ENCODE measurements around the gene PHETA1.

PHETA1 gene

DNA sequence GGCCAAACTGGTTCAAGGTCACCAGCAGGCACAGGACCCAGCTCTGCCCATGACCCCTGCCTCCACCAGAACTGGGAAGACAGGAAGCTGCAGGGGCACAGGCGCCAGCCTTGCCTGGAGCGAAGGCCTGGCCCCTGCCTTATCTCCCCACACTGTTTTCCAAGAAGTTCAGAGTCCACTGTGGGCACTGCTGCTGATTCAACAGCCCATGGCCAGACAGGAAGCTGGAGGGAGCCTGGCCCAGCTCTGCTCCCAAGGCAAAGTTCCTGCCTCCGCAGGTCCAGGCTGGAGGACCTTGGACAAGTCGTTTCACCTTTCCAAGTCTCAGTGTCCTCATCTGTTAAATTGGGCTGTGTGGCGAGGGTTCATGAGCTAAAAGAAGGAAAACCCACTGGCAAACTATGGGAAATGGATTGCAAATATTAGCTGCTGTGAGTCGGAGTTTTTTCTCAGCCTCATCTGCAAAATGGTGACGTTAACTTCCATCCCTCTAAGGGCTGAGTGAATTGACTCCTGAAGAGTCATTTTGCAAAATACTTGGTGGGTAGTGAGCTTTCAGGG is 1.2 kb downstream of the PHETA1 start:
- no peaks in the 10 kb centered on the region for H3K79me2 ChIP-seq (ENCODE audit: low read length)
- peak overlapping the region; percentile 97 for H3K4me2 ChIP-seq (ENCODE audit: low read length)
- peaks cover 14% of the 10 kb centered on the region; the same call in 1 of the 2 replicates for H3K27me3 ChIP-seq (ENCODE audit: low read depth, low read length)
- H2AFZ ChIP-seq (ENCODE audit: low read depth, low read length), result no peak overlapping the region
- H3K9ac ChIP-seq (ENCODE audit: low read length), result no peak overlapping the region
- H3K4me3 ChIP-seq (ENCODE audit: low read length), result peak overlapping the region; percentile 90
- no peak overlapping the region for H3K27ac ChIP-seq (ENCODE audit: low read length)
- H3K4me1 ChIP-seq (ENCODE audit: low read length), result peaks cover 9% of the 10 kb centered on the region
- no peak for TF ChIP-seq EZH2phosphoT487 (IDR thresholded peaks at IDR 0.05; ENCODE audit: low read depth)
- TF ChIP-seq, protein P1, sequence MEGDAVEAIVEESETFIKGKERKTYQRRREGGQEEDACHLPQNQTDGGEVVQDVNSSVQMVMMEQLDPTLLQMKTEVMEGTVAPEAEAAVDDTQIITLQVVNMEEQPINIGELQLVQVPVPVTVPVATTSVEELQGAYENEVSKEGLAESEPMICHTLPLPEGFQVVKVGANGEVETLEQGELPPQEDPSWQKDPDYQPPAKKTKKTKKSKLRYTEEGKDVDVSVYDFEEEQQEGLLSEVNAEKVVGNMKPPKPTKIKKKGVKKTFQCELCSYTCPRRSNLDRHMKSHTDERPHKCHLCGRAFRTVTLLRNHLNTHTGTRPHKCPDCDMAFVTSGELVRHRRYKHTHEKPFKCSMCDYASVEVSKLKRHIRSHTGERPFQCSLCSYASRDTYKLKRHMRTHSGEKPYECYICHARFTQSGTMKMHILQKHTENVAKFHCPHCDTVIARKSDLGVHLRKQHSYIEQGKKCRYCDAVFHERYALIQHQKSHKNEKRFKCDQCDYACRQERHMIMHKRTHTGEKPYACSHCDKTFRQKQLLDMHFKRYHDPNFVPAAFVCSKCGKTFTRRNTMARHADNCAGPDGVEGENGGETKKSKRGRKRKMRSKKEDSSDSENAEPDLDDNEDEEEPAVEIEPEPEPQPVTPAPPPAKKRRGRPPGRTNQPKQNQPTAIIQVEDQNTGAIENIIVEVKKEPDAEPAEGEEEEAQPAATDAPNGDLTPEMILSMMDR (IDR thresholded peaks at IDR 0.05; ENCODE audit: low read depth, low read length), result no peak
- no peaks in the 10 kb centered on the region for H3K36me3 ChIP-seq (replicated peaks; ENCODE audit: low read depth, low read length)
- no peaks in the 10 kb centered on the region for H3K9me3 ChIP-seq (ENCODE audit: insufficient read depth, low read length)
- H4K20me1 ChIP-seq (ENCODE audit: insufficient read depth, low read length), result no peaks in the 10 kb centered on the region

DNA sequence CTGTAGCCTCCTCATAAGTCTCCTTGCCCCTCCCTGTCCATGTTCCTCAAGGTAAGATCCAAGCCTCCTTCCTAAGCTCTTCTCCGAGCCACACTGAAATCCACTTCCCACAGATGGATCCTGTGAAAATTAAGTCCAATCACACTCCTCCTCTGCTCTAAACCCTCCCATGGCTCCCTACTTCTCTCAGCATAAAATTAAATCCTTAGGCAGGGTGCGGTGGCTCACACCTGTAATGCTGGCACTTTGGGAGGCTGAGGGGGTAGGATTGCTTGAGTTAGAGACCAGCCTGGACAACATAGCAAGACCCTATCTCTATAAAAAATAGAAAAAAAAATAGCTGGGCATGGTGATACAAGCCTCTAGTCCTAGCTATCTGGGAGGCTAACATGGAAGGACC is 2.3 kb downstream of the PHETA1 start:
- no peaks in the 10 kb centered on the region for H3K36me3 ChIP-seq (replicated peaks; ENCODE audit: low read depth, low read length)
- H4K20me1 ChIP-seq (ENCODE audit: insufficient read depth, low read length), result no peaks in the 10 kb centered on the region
- no peaks in the 10 kb centered on the region for H3K9me3 ChIP-seq (ENCODE audit: insufficient read depth, low read length)
- TF ChIP-seq, protein P1 (IDR thresholded peaks at IDR 0.05; ENCODE audit: low read depth, low read length), result no peak
- no peak for TF ChIP-seq EZH2phosphoT487 (IDR thresholded peaks at IDR 0.05; ENCODE audit: low read depth)
- no peaks in the 10 kb centered on the region for H3K79me2 ChIP-seq (ENCODE audit: low read length)
- H3K4me3 ChIP-seq (ENCODE audit: low read length), result no peak overlapping the region
- no peak overlapping the region for H2AFZ ChIP-seq (ENCODE audit: low read depth, low read length)
- no peak overlapping the region for H3K9ac ChIP-seq (ENCODE audit: low read length)
- H3K27ac ChIP-seq (ENCODE audit: low read length), result no peak overlapping the region
- H3K4me2 ChIP-seq (ENCODE audit: low read length), result no peak overlapping the region
- peaks cover 9% of the 10 kb centered on the region for H3K4me1 ChIP-seq (ENCODE audit: low read length)
- H3K27me3 ChIP-seq (ENCODE audit: low read depth, low read length), result peaks cover 14% of the 10 kb centered on the region; the same call in 1 of the 2 replicates

DNA sequence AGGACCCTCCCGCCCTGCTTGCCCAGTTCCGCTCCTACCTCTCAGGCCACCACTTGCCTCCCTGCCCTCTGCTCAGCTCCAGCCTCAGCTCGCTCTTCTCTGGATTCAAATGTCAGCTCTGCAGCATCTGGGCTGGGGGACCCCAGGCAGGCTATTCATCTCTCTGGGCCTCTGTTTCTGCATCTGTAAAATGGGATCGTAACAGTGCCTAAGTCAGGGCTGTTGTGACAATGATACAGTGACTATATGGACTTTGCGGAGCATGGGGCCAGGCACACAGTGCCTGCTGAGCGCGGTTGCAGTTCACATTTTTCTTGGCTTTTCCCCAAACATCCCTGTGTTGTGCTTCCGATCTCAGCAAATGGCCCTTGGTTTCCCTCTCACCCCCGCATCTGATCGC is 2.8 kb downstream of the PHETA1 start:
- no peak overlapping the region for H3K4me3 ChIP-seq (ENCODE audit: low read length)
- no peak overlapping the region for H2AFZ ChIP-seq (ENCODE audit: low read depth, low read length)
- H3K9me3 ChIP-seq (ENCODE audit: insufficient read depth, low read length), result no peaks in the 10 kb centered on the region
- peaks cover 9% of the 10 kb centered on the region for H3K4me1 ChIP-seq (ENCODE audit: low read length)
- no peak overlapping the region for H3K9ac ChIP-seq (ENCODE audit: low read length)
- H4K20me1 ChIP-seq (ENCODE audit: insufficient read depth, low read length), result no peaks in the 10 kb centered on the region
- H3K79me2 ChIP-seq (ENCODE audit: low read length), result no peaks in the 10 kb centered on the region
- peaks cover 14% of the 10 kb centered on the region; the same call in 1 of the 2 replicates for H3K27me3 ChIP-seq (ENCODE audit: low read depth, low read length)
- H3K36me3 ChIP-seq (replicated peaks; ENCODE audit: low read depth, low read length), result no peaks in the 10 kb centered on the region
- H3K27ac ChIP-seq (ENCODE audit: low read length), result no peak overlapping the region
- H3K4me2 ChIP-seq (ENCODE audit: low read length), result no peak overlapping the region
- TF ChIP-seq, protein P1 (IDR thresholded peaks at IDR 0.05; ENCODE audit: low read depth, low read length), result no peak
- TF ChIP-seq EZH2phosphoT487 (IDR thresholded peaks at IDR 0.05; ENCODE audit: low read depth), result no peak

DNA sequence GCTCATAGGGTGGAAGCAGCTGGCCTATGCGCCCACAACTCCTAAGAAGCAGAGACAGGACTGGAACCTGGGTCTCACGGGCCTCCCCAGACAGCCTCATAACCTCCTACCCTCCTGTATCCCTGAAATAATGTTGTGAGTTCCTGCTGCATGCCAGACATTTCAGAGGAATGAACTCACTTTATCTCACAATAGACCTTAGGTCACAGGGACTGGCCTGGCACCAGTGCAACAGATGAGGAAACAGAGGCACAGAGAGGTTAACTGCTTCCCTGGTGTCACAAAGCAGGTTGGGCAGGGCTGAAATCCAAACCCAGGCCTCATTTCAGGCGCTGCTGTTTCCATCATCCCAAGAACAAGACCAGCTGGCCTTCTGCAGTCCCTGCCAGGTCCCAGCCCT is 5.3 kb downstream of the PHETA1 start:
- no peak overlapping the region for H2AFZ ChIP-seq (ENCODE audit: low read depth, low read length)
- peaks cover 24% of the 10 kb centered on the region for H3K27me3 ChIP-seq (ENCODE audit: low read depth, low read length)
- H3K4me1 ChIP-seq (ENCODE audit: low read length), result 0 out of 2 replicates have a peak, but pooled peaks cover 3% of the 10 kb centered on the region
- no peaks in the 10 kb centered on the region for H3K79me2 ChIP-seq (ENCODE audit: low read length)
- H3K9ac ChIP-seq (ENCODE audit: low read length), result no peak overlapping the region
- H3K27ac ChIP-seq (ENCODE audit: low read length), result no peak overlapping the region
- H3K4me2 ChIP-seq (ENCODE audit: low read length), result no peak overlapping the region
- no peaks in the 10 kb centered on the region for H3K36me3 ChIP-seq (replicated peaks; ENCODE audit: low read depth, low read length)
- H3K4me3 ChIP-seq (ENCODE audit: low read length), result no peak overlapping the region
- no peak for TF ChIP-seq EZH2phosphoT487 (IDR thresholded peaks at IDR 0.05; ENCODE audit: low read depth)
- H3K9me3 ChIP-seq (ENCODE audit: insufficient read depth, low read length), result no peaks in the 10 kb centered on the region
- no peaks in the 10 kb centered on the region for H4K20me1 ChIP-seq (ENCODE audit: insufficient read depth, low read length)
